DMS79 treated with DMSO at 0.1 percent for 48 hours (cell line): ENCODE data around the gene UBAP1.
"Not testable (repeated sequence)": the region's sequence is repeated elsewhere in the genome, so short reads cannot be mapped to it uniquely, and the experiment has no call there.

Experiments used
- DNase-seq: peaks from one replicate; lab custom pipeline; 2025; lab: John Stamatoyannopoulos, UW

The UBAP1 gene

DNA sequence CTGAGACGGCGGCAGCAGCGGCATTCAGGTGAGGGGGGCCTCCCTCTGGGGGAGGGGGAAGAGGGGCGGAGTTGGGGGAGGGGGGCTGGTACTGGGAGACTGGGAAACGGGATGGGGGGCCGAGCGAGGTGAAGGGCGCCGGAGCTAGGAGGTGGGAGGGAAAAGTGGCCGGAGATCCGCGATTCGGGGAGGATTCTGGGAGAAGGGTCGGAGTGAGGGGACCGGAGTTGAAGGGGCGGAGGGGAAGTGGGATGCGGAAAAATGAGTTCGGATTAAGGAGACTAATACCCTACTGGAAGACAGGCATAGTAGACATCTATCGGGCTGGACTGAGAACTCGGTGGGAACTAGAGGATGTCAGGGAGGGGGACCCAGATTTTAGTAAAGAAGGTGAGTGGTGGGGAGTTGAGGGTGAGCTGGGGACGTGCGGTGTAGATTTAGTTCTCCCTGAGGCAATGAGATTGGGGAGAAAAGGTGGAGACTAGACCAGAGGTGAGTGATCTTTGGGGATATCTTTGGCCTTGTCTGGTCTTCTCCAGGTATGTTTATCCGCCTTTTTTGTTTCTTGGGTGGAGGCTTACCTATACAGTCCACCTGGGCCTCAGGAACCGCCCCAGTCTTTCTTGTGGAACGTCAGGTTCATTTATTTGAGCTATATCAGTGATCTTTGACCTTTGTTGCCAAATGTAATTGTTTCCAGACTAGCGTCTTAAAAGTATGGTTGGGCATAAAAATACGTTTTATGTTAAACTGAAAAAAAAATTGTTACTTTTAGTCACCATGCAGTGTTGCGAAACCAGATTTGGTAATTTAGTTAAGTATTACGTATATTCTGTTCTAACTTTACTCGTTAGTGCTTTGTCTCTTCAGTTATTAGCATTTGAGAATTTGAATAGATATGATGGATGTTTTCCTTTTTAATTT is 632 bp downstream of the UBAP1 start:
- peak; percentile 81 for DNase-seq

DNA sequence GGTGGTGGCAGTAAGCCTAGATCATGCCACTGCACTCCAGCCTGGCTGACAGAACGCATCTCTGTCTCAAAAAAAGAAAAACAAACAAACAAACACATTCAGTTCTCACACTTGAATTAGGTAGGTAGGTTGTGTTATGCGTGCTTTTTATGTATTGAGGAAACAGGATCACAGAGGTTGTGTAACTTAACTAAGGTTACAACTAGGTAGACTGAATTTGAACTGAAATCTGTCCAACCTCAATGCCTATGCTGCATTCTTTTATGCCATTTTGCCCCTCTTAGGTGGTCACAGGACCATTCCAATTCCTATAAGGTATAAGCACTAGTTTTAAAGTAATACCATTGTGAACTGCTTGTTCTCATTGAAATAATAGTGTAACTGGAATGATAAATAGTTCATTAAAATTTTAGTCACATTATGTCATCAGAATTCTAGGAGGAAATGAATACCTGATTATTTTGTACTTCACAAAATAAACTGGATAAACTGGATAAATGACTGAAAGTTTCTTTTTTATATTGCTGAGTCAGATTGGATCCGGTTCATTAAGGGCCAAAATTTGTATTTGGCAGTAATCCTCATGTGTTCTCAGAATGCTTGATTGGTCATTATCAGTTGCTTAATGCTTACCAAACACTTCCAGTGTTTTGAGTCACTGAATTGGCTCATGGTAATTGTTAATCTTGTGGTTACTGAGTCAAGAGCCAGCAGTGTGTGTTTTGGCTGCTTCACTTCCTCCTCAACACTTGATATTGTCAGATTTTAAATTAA is 7.1 kb downstream of the UBAP1 start:
- peak; percentile 80 for DNase-seq

DNA sequence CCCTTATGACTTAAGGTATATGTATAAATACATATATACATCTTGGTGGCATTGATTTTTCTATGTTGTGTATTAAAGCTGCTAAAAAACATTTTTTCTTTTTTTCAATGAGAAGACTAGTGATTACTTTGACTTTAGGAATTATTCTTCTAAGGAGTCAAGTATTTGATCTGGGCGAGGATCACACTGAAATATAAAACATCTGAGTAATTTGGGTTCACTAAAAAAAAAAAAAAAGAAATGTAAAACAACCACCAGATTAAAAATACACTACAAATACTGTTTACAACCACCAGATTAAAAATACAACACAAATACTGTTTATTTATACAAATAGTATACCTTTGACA is 9.0 kb downstream of the UBAP1 start:
- no peak for DNase-seq

DNA sequence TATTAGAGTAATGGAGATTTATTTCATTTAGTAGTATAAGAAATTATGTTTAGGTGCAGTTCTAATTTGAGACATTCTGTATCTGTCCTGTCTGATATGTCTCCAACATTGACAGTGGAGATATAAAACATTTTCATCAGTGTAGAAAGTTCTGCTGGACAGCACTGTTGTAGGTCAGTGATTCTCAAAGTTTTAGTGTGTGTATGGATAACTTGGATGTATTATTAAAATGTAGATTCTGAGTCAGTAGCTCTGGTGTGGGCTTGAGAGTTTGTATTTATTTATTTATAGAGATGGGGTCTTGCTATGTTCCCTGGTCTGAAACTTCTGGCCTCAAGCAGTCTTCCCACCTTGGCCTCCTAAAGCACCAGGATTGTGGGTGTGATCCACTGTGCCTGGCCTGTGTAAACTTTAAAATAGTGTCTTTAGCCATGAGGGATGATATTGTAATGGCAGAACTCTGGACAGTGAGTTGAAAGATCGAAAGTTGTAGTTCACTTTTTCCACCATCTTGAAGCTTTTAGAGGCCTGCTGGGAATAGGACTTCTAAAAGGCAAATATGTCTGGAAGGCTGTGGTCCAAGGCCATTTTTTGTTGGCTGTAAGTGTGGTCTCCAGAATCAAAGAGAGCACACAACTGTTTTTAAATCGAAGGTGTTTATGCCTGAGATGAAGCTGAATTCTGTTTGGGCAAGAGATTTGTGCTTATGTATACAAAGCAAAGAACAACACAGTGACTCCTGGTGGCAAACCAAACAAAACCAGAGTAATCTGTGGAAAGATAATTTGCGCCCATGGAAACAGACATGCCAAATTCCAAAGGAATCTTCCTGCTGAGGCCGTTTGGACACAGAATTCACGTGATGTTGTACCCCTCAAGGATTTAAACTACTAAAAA is 12.4 kb downstream of the UBAP1 start:
- no peak for DNase-seq

DNA sequence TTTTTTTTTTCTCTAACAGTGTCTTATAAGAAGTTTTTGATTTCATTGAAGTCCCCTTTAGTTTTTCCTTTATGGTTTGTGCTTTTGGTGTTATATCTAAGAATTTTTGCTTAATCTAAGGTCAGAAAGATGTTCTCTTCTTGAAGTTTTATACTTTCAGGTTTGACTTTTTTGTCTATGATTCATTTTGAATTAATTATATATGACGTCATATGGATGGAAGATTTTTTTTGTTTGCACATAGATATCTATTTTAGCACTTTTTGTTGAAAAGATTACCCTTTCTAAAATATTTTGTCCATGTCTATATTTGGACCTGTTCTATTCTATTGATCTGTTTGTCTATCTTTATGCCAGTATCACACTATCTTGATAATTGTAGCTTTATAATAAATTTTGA is 16.3 kb downstream of the UBAP1 start:
- no peak for DNase-seq

DNA sequence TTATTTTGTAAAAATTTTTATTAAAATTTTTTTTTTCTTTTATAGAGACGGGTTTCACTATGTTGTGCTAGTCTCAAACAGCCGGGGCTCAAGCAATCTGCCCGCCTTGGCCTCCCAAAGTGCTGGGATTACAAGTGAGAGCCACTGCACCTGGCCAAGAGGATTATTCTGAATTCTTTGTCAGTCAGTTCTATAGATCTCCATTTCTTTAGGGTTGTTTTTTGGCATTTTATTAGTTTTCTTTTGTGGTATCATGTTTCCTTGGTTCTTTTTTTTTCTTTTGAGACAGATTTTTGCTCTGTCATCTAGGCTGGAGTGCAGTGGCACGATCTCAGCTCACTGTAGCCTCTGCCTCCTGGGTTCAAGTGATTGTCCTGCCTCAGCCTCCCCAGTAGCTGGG is 18.4 kb downstream of the UBAP1 start:
- DNase-seq, result not testable (repeated sequence)

DNA sequence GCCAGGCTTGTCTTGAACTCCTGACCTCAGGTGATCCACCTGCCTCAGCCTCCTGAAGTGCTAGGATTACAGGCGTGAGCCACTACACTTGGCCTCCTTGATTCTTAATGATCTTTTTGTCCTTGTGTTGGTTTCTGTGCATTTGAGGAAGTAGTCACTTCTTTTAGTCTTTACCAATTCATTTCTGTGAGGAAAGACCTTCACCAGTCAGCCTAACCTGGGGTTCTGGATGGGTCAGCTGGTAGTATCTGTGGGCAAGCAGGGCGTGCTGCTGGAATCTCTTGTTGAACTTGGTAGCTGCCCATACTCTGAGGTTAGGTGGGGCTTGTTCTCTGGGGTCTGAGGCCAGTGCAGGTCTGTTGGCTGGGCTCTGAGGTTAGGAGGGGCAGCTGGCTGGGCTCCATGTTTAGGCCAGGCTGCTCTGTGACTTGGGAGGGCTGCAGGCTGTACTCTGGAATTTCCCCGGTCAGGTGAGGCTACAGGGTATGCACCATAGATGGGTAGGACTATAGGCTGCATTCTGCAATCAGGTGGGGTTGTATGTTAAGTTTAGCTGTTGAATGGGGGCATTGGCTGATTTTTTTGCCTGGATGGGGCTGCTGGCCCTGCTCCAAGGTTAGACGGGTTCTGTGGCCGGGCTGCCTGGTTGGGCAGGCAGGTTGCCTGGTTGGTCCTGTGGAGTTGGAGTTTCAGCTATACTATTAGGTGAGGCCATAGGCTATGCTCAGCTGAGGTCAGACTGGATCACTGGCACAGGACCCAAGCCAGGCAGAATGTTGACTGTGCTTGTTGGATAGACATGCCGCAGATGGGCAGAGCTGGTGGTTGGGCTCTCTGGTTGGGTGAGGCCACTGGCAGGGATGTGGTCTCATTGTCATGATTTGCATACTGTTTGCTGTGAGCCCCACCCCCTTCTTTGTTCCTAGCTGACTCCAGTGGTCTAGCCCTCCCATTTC is 19.2 kb downstream of the UBAP1 start:
- no peak for DNase-seq

DNA sequence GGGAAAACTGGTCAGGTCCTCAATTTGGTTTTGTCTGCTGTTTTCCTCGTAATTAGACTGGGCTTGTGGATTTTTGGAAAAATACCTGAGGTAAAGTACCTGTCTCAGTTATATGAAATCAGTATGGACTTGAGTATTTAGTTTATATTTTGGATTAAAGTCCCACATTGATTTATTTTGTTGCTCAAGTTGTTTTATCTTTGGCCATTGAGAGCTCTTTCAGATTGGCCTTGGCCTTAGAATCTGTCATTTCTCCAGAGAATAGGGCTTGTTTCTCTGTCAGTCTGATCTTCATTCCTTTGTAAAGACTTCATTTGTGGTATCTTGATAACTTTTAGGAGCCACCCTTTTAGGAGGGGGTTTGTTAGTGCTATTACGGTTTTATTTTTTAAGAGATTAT is 21.2 kb downstream of the UBAP1 start:
- no peak for DNase-seq

DNA sequence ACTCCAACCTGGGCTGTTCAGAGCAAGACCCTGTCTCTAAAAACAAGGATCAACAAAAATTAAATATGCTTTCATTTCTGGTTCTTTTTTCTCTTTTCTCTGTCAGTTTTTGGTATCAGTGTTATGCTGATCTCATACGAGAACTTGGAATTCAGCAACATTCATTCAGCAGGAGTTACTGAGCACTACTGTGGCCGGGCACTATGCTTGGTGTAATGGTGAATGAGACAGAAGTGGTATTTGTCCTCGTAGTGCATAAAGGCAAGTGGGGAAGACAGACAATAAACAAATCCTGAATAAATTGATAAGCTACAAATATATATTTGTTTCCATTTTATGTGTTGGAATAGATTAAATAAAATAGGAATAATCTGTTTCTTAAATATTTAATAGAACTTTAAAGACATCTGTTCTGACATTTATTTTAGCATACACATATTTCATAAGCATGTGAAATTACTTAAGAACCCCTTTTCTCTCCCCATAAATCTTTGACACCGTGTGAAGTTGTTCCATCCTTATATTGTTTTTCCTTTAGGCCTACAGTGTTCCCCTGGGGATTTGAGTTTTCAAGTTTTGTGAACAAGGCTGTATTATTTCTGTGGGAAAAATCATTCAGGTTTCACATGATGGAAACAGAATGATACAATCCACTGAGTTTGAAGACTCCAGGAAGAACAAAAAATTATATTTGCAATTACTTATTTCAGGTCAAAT is 24.6 kb downstream of the UBAP1 start:
- DNase-seq, result no peak

DNA sequence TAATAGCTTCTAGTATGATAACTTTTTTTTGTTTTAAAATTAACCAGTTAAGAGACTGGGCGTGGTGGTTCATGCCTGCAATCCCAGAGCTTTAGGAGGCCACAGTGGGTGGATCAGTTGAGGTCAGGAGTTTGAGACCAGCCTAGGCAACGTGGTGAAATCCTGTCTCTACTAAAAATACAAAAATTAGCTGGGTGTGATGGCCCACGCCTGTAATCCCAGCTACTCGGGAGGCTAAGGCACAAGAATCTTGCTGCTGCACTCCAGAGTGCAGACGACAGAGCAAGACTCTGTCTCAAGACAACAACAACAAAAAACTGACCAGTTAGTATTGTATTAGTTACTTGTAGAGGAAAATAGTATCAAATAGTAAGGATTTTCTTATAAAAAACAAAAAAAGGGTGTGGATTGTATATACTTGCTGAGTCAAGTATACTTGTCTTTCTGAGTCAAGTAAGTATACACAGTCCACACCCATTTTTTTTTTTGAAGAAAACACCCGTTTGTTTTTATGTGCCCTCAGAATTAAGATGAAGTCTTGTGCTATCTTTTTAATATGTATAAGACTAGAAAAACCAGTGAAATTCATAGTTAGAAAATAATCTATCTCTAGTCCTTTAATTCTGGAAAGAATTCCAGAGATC is 25.3 kb downstream of the UBAP1 start:
- DNase-seq, result no peak

DNA sequence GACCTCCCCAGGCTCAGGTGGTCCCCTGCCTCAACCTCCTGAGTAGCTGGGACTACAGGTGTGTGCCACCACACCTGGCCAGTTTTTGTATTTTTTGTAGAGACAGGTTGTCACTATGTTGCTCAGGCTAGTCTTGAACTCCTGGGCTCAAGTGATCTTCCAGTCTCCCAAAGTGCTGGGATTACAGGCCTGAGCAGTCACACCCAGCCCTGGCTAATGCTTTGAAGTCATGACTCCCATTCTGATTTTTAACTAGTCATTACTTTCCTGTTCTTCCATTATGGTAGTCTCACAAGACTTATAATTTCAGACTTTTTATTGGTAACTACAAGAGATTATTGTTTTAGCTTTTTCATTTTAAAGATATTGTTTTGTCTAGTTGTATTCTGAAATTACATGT is 26.3 kb downstream of the UBAP1 start:
- no peak for DNase-seq

DNA sequence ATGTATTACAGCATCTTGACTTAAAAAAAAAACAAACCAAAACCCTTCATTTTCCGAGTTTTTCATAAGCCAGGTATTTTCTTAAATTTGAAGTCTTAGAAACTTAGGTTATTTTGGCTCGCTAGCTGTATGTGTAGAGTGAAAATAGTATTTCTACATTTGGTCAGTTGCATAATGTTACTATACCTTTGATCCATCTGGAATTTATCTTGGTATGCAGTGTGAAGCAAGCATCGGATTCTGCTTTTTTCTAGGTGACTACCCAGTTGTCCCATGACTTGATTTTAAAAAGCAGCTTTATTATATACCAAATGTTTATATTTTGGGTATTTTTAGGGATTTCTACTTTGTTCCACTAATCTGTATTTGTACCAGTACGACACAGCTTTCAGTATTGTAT is 27.7 kb downstream of the UBAP1 start:
- no peak for DNase-seq

DNA sequence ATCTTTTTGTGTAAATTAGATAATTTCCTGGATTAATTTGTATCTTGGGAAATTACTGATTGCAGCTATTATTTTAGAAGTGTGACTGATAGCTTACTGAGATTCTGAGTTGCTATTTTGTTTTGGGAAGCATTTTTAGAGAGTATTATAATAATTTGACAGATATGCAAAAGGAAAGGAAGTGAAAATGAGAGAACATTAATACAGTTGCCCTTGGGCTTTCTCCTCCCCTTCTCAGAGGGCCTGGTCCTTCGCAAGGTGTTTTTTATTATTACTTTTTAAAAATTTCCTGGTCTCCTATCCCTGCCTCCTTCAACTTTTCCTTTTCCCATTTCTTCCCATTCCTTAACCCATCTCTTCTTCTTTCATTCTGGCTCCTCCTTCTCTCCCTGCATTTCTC is 32.6 kb downstream of the UBAP1 start:
- no peak for DNase-seq

DNA sequence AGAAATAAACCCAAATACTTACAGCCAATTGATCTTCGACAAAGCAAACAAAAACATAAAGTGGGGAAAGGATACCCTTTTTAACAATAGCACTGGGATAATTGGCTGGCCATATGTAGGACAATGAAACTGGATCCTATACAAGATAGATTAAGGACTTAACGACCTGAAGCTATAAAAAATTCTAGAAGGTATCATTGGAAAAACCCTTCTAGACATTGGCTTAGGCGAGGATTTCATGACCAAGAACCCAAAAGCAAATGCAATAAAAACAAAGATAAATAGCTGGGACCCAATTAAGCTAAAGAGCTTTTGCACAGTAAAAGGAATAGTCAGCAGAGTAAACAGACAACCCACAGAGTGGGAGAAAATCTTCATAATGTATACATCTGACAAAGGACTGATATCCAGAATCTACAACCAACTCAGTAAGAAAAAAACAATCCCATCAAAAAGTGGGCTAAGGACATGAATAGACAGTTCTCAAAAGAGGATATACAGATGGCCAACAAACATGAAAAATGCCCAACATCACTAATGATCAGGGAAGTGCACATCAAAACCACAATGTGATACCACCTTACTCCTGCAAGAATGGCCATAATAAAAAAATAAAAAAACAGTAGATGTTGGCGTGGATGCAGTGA is 35.6 kb downstream of the UBAP1 start:
- DNase-seq, result not testable (repeated sequence)

DNA sequence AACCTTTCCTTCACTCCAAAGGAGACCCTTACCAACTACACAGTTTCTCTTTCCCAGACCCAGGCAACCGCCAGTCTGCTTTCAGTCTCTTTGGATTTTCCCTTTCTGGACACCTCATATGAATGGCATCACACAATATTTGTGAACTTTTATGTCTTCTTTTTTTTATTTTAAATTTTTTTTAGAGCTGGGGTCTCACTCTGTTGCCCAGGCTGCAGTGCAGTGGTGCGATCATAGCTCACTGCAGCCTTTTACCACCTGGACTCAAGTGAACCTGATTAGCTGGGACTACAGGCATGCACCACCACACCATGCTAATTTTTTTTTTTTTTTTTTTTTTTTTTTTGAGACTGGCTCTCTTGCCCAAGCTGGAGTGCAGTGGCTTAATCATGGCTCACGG is 37.5 kb downstream of the UBAP1 start:
- no peak for DNase-seq

DNA sequence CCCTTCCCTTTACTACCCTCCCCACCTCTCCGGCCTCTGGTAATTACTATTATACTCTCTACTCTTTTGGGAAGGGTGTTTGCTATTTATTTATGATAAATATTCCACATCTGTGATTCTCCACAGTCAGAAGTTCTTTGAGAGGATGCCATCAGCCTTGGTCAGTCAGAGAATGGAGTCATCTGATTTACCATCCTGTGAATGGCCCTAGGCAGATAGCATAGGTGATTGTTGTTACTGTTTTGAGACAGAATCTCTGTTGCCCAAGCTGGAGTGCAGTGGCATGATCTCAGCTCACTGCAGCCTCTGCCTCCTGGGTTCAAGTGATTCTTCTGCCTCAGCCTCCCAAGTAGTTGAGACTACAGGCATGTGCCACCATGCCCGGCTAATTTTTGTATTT is 38.2 kb downstream of the UBAP1 start:
- DNase-seq, result not testable (repeated sequence)

DNA sequence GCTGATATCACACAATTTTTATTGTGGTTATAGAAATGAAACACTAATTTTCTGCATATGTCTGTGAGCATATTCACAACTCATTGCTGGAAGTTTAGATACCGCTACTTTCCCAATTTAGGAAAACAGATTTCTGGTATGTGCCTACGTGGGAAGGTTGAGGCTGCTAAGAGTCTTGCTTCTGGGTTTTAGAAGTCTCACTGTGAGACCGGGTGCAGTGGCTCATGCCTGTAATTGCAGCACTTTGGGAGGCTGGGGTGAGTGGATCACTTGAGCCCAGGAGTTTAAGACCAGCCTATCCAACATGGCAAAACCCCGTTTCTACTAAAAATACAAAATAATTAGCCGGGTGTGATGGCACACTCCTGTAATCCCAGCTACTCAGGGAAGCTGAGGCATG is 39.6 kb downstream of the UBAP1 start:
- no peak for DNase-seq

DNA sequence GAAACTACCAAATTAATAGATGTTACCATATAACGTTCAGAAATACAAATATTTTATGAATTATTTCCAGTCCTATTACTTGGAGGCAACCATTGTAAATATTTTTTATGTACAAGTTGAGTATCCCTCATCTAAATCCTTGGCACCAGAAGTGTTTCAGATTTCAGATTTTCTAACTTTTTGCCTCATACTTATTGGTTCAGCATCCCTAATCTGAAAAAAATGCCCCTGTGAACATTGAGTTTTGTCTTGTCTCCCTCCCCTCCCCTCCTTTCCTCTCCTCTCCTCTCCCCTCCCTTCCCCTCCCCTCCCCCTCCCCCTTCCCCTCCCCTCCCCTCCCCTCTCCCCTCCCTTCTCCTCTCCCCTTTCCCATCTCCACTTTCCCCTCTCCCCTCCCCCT is 40.6 kb downstream of the UBAP1 start:
- DNase-seq, result no peak

DNA sequence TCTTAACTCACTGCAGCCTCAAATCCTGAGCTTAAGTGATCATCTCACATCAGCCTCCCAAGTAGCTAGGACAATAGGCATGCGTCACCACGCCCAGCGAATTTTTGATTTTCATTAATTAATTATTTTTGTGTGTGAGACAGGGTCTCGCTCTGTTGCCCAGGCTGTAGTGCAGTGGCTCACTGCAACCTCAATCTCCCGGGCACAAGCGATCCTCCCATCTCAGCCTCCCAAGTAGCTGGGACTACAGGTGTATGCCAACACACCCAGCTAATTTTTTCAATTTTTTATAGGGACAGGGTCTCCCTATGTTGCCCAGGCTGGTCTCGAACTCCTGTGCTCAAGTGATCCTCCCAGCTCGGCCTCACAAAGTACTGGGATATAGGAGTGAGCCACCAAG is 41.4 kb downstream of the UBAP1 start:
- no peak for DNase-seq

DNA sequence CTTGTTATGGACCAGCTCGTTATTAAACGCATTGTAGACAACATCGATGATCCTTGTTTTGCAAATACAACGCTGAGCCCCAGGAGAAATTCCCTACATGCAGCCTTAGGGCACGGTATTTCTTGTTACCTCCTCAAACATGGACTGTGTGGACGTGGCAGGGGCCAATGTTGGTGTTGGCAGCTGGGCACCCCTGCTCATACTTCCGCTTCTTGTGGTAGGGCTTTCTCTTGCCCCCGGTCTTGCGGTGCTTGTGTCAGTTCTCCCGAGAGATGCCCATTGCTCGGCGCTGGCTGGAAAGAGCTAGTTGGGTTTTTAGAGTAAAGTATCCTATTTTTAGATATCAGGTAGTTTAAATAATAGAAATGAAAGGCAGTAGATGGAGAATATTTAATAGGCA is 45.5 kb downstream of the UBAP1 start:
- DNase-seq, result no peak
